Stimulated activated CD4-positive, alpha-beta T cell treated with anti-CD3 and anti-CD28 coated beads, Interleukin-4, amount 100 ng/mL, for 24 hours (primary cell): Measurements from ENCODE around the gene S100A2.
"Not testable (repeated sequence)": the region's sequence is repeated elsewhere in the genome, so short reads cannot be mapped to it uniquely, and the experiment has no call there.

ENCODE experiments used
- DNase-seq: peaks from one replicate; pipeline ENCODE4 v3.0.0-alpha.2; 2020

Gene S100A2

DNA sequence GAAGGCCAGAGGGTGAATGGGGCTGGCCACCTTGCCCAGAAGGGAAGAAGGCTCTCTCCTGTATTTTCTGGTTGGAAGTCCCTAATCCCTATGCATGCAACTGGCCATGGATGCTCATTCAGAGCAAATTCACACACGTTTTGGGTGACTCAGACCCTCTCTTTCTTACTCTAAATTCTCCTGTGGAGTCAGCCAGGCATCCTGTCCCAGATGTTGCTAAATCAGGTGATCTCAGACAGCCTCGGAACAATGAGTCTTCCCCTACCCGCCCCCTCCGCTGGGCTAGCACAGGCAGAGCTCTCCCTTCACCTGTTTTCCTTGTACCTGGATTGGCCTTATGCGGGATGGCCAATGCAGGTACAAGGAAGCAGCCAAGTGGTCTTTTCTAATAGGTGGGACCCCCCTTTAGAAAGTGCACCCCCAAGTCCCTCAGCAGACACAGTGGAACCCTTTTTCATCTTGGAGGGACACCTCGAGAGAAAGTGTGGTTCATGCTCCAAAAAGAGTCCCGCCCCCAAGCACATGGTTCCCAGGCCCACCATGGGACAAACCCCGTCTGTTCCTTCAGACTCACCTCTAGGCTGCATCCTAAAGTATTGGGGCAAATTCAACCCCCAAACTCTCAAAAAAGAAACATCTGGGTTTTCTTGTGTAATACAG is 38.5 kb downstream of the S100A2 start:
- no peak for DNase-seq

DNA sequence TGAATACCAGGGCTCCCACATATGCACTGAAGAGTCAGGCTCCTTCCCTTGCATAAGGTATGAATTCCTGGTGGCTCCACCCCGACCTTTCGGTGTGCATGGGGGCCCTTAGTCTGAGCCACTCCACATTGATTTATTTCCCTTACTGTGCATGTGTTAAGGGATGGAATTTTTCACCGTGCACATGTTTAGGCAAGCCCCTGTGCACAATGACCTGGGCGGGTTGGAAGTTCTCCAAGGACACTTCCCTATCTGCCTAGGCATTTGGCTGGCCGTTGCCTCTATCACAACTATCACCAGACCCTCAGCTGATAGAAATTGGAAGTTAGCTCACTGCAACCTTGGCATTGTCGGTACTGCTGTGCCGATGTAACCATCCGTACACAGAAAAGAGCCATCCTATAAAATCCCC is 39.5 kb downstream of the S100A2 start:
- no peak for DNase-seq

DNA sequence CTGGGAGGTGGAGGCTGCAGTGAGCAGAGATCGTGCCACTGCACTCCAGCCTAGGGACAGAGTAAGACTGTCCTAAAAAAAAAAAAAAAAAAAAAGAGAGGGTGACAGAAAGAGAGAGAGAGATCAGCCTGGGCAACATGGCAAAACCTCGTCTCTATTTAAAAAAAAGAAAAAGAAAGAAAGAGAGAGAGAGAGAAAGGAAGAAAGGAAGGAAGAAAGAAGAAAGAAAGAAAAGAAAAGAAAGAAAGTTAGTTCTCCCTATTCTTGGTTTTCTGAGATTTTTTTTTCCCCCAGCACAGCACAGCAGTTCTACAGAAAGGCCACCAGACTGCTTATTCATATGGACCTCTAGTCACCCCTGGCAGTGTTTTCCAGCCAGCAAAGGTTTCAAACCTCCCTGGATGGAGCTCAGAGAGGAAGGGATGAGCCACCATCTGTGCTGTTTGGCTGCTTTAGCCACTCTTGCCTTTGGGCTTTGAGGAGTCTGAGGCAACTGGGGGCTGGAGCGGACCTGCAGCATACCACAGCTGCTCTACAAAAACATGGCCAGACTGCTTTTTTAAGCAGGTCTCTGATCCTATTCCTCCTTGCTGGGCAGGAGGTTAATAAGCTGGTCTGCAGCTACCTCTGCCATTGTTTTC is 40.4 kb downstream of the S100A2 start:
- DNase-seq: no peak

DNA sequence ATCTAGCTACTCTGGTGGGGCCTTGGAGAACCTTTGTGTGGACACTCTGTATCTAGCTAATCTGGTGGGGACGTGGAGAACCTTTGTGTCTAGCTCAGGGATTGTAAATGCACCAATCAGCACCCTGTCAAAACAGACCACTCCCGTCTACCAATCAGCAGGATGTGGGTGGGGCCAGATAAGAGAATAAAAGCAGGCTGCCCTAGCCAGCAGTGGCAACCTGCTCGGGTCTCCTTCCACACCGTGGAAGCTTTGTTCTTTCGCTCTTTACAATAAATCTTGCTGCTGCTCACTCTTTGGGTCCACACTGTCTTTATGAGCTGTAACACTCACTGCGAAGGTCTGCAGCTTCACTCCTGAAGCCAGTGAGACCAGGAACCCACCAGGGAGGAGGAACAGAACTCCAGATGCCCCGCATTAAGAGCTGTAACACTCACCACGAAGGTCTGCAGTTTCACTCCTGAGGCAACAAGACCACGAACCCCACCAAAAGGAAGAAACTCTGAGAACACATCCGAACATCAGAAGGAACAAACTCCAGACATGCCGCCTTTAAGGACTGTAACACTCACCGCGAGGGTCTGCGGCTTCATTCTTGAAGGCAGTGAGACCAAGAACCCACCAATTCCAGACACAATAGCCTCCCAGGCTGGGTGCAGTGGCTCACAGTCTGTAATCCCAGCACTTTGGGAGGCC is 43.1 kb downstream of the S100A2 start:
- not testable (repeated sequence) for DNase-seq

DNA sequence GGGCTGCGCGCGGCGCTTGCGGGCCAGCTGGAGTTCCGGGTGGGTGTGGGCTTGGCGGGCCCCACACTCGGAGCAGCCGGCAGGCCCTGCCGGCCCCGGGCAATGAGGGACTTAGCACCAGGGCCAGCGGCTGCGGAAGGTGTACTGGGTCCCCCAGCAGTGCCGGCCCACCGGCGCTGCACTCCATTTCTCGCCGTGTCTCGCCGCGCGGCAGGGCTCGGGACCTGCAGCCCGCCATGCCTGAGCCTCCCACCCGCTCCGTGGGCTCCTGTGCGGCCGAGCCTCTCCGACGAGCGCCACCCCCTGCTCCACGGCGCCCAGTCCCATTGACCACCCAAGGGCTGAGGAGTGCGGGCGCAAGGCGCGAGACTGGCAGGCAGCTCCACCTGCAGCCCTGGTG is 43.8 kb downstream of the S100A2 start:
- DNase-seq: not testable (repeated sequence)

DNA sequence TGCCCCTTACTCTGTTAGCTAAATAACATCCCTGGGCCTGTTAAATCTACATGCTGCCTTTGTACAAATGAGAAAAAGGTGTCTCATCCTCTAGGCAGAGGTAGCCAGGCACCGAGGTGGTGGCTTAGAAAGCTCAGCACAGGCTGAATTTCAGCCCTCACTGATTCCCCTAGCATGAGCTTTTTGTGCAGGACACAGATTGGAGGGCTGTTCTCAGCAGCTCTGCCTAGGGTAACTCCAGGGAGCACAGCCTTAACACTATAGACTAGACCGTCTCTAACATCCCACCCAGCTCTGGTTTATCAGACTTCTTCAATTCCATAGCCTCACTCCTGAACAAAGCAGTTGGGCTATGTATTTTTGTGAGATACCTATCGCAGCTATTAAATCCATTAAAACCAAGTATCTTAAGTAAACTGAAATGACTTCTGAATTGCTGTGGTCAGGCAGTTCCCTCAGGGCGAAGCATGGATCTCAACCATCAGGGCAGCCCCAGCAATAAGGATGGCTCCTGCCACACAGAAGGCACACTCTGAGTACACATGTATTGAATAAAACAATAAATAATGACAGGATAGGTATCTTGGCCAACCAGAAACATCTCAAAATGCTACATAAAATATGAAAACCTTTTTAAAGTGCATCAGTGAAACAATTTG is 44.7 kb downstream of the S100A2 start:
- no peak for DNase-seq

DNA sequence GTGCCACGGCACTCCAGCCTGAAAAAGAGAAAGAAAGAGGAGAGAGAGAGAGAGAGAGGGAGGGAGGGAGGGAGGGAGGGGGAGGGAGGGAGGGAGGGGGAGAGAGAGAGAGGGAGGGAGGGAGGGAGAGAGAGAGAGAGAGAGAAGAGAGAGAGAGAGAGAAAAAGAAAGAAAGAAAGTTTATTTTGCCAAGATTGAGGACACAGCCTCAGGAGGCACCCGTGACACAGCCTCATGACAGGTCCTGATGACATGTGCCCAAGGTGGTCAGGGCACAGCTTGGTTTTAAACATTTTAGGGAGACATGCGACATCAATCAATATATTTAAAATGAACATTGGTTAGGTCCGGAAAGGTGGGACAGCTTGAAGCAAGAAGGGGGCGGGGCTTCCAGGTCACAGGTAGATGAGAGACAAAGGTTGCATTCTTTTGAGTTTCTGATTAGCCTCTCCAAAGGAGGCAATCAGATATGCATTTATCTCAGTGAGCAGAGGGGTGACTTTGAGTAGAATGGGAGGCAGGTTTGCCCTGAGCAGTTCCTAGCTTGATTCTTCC is 45.4 kb downstream of the S100A2 start:
- not testable (repeated sequence) for DNase-seq

DNA sequence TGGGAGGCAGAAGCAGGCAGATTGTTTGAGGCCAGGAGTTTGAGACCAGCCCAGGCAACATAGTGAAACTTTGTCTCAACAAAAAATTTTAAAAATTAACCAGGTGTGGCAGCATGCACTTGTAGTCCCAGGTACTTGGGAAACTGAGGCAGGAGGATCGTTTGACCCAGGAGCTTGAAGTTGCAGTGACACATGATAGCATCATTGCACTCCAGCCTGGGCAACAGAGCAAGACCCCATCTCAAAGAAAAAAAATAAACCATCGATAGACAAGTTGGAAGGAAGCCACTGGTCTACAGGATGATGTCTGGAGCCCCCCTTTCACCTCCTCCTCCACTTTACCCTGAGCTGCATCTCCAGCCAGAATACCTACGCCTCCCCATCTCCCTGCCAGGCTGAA is 46.4 kb downstream of the S100A2 start:
- no peak for DNase-seq

DNA sequence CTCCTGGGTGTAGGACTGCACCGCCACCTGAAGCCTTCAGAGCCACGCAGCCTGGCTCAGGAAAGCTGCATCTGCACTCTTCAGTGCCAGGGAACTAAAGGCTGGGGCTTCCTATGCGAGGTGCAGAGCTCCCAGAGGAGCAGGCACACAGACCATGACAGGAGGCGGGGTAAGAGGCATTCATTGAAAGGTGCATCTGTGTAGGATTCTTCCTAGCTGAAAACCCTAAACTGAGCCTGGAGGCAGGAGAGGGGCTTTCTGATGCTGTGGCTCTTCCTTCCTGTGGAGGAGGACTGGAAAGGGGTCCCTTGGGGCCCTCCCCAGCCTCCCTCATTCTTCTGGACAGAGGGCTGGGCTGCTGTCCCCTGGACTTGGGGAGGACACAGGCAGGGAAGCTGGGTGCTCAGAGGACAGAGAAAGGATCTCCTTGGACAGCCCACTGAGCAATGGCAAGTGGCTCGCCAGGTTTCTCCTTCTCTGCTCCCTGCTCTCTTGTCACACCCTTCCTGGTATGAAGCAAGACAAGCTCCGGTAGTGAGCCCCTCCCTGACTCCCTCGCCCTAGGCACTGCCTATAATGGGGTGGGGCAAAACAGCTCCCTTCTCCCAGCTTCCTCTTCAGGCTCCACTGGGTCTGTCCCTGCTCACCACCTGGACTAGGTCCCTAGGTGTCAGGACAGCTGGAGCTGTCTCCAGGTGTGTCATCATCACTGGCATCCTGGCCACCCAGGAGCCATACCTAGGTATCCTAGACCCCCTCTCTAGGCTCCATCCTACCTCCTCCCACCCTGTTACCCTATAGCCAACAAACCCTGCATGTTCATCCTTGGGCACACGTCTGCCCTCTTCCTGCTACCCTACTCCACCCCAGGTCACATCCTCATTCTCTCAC is 49.9 kb downstream of the S100A2 start:
- no peak for DNase-seq

DNA sequence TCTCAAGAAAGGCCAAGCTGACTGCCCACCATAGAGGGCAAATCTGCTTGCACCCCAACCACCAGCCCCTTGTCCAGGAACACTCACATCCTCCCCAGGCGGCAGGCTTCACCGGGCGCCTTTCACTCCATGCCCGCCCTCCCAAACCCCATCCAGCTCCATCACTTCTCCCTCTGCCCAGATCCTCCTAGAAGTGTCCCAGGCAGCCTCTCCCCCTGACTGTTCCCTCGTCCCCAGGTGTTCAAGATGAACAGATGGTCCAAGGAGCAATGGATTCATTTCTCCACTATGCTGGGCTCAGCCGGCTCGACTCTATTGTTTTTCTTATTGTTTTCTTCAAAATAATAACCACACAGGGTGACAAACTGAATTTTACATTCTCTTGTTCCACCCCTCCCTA is 52.0 kb downstream of the S100A2 start:
- no peak for DNase-seq

DNA sequence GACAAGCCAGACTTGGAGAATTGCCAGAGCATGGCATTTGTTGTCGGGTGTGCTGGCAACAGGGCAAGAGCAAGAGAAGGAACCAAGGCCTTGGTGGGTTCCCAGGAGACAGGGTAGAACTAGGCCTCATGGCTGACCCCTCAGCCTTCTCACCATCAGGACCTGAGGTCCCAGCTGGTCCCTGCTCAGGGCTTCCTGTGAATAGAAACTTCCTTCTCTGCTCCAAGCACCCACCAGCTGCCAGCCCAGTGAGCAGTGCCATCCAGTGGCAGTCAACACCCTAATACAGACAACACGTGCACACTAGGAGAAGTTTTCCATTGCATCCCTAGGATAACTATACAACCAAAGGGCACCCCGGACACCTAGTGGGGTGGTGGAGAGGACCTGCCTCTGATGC is 52.6 kb downstream of the S100A2 start:
- no peak for DNase-seq
